Psoas muscle (tissue), 8 donors: Measurements from ENCODE around the gene MOK. TPM values are rescaled to one million over a fixed set of nuclear protein-coding genes. Genes with fewer than 3 reads are reported as not detected.

Source experiments
- ATAC-seq, 4 donors: fragments of 200-7000 bp; cut with Tn5 transposase; one replicate each; pipeline ENCODE4 v1.9.1; 2020; ENCODE audit warnings: moderate library complexity in 3 of 4, mild to moderate bottlenecking in 2 of 4
- DNase-seq, 2 donors: peaks; one replicate each; pipeline ENCODE4 v3.0.0-alpha.2; 2020
- H3K27ac ChIP-seq: fragments of 200-600 bp; one replicate; pipeline ENCODE4 v1.8.0; 2022
- H3K27me3 ChIP-seq, 3 donors: fragments of 200-600 bp in 1 of 3; one replicate each; pipeline versions ENCODE4 v1.6.1 to v1.8.0; 2013 to 2022; ENCODE audit warnings: low read length in 2 of 3, mild to moderate bottlenecking in 2 of 3, moderate library complexity in 1 of 3; ENCODE audit not compliant: insufficient read depth in 3 of 3
- H3K36me3 ChIP-seq, 2 donors: fragments of 200-600 bp in 1 of 2; one replicate each; pipeline versions ENCODE4 v1.6.1 to v1.8.0; 2013 to 2022; ENCODE audit warnings: low read depth in 1 of 2, mild to moderate bottlenecking in 1 of 2, moderate library complexity in 1 of 2; ENCODE audit not compliant: insufficient read depth in 1 of 2
- H3K4me1 ChIP-seq: fragments of 200-600 bp; one replicate; pipeline ENCODE4 v1.8.0; 2022
- H3K4me3 ChIP-seq: fragments of 200-600 bp; one replicate; pipeline ENCODE4 v1.8.0; 2022; ENCODE audit warnings: mild to moderate bottlenecking
- H3K9me3 ChIP-seq: fragments of 200-600 bp; one replicate; pipeline ENCODE4 v1.8.0; 2022
- CTCF ChIP-seq: fragments of 200-600 bp; IDR thresholded peaks from one replicate; pipeline ENCODE4 v1.8.0; 2022; ENCODE audit warnings: antibody characterized with exemption
- WGBS, 3 donors: extraction: QIAGEN DNeasy Blood & Tissue Kit; methylation state at CpG; one replicate each; pipeline versions ENCODE4 v1.1.6 to v1.1.7; 2013; 5-methylcytosine and 5-hydroxymethylcytosine counted together
- intact Hi-C, 2 donors: fragments of 100-400 bp; cut with DNase I; formaldehyde crosslinking; loops; one replicate each; pipeline versions ENCODE4 v1.11.0 to v1.14.2; 2022
- polyA plus RNA-seq, 3 donors: library from polyadenylated mRNA; stranded (reverse); fragments of 200-250 nt; gene quantifications; one replicate each; pipeline ENCODE4 v1.2.3, GENCODE V29; 2013
- total RNA-seq, 4 donors: library from RNA; stranded (reverse); fragmentation: NEBNext Ultra II Directional in 2 of 4; extraction: Animal tissue kit (Norgen Biotek cat#: 25700) in 2 of 4; gene quantifications; one replicate each; pipeline versions ENCODE4 v1.2.1 to v1.2.4, GENCODE V29; 2021 to 2023
- donor health status: healthy with polysubstance abuse.
- donor health status: DM: no; HTN: no; CAD: no; lungs with moderate emphysema.
- donor health status: Bipolar disorder and iron deficiency.
- donor health status: healthy.
- donor health status: DM: yes; HTN: yes; CAD: no.
- donor health status: DM: no; HTN: no; CAD: no.
- donor health status: DM: no; HTN: no; CAD: no.
- donor health status: DM: yes; HTN: yes; CAD: no.

Gene MOK
- total and polyA plus RNA-seq, 7 donors: 1.8 to 11.1 (median 3.4) TPM

GRCh38 chr14:102184316-102185035 lies 120.5 kb downstream of the MOK start:
- peak overlapping the region; percentile 31 for H3K27ac ChIP-seq
- H3K4me1 ChIP-seq: peaks cover 83% of the 10 kb centered on the region
- no peaks in the 10 kb centered on the region for H3K36me3 ChIP-seq
- no peak for DNase-seq
- no peak for ATAC-seq
- intact Hi-C loops: no loop called here
- H3K9me3 ChIP-seq: no peaks in the 10 kb centered on the region
- no peak for TF ChIP-seq CTCF
- H3K4me3 ChIP-seq: no peak overlapping the region
- no peaks in the 10 kb centered on the region for H3K27me3 ChIP-seq
- WGBS, 3 donors: 66 to 78% (median 66%) methylated on average over 14 of the region's 14 CpGs

- Histone ChIP-seq H3K4me3 (no peak overlapping the region), H3K9me3 (no peaks in the 10 kb centered on the region), H3K4me1 (peaks cover 86% of the 10 kb centered on the region), H3K27me3 (no peaks in the 10 kb centered on the region), H3K27ac (peak overlapping the region; percentile 62), H3K36me3 (no peaks in the 10 kb centered on the region)
- ATAC-seq (no peak), DNase-seq (no peak)
- intact Hi-C loops: no loop called here
- 96 to 98% (median 96%) methylated on average over 3 of the region's 3 CpGs for WGBS, 3 donors
- TF ChIP-seq CTCF: no peak
Measured at GRCh38 chr14:102183886-102184285, 121.1 kb downstream of the MOK start.

- no peak for TF ChIP-seq CTCF
- peak overlapping the region; percentile 37 for H3K4me3 ChIP-seq
- intact Hi-C loops: no loop called here
- peaks cover 84% of the 10 kb centered on the region for H3K4me1 ChIP-seq
- H3K9me3 ChIP-seq: no peaks in the 10 kb centered on the region
- no peak for ATAC-seq
- 37 to 58% (median 42%) methylated on average over 9 of the region's 9 CpGs for WGBS, 3 donors
- DNase-seq: no peak
- H3K27me3 ChIP-seq: no peaks in the 10 kb centered on the region
- H3K36me3 ChIP-seq: no peaks in the 10 kb centered on the region
- peak overlapping the region; percentile 62 for H3K27ac ChIP-seq
Measured at GRCh38 chr14:102182936-102183619, 121.9 kb downstream of the MOK start.

GRCh38 chr14:102182190-102182589 lies 122.8 kb downstream of the MOK start:
- no peaks in the 10 kb centered on the region for H3K27me3 ChIP-seq
- H3K27ac ChIP-seq: peak overlapping the region; percentile 84
- H3K4me1 ChIP-seq: peaks cover 78% of the 10 kb centered on the region
- intact Hi-C loops: no loop called here
- TF ChIP-seq CTCF: no peak
- H3K9me3 ChIP-seq: no peaks in the 10 kb centered on the region
- ATAC-seq (no peak), DNase-seq (no peak)
- no peak overlapping the region for H3K4me3 ChIP-seq
- no peaks in the 10 kb centered on the region for H3K36me3 ChIP-seq
